Fibroblast of the aortic adventitia (primary cell): ENCODE measurements around the gene CREBZF. TPM values are rescaled to one million over a fixed set of nuclear protein-coding genes. Genes with fewer than 3 reads are reported as not detected.
"Not testable (repeated sequence)": the region's sequence is repeated elsewhere in the genome, so short reads cannot be mapped to it uniquely, and the experiment has no call there.

Experiments
- DNase-seq: peaks from one replicate; pipeline ENCODE4 v3.0.0-alpha.2; 2010; ENCODE audit warnings: low read depth
- H3K4me3 ChIP-seq: 2 replicates; pipeline ENCODE4 v1.5.1; 2011; ENCODE audit warnings: low read depth, mild to moderate bottlenecking, control low read depth, low read length, moderate library complexity
- total RNA-seq: library from RNA; depleted of rRNA; stranded (reverse); fragments of >200 nt; gene quantifications from 2 replicates; pipeline ENCODE4 v1.2.3, GENCODE V29; 2012; ENCODE audit warnings: low replicate concordance
- TF ChIP-seq, protein P1 (sequence below): IDR thresholded peaks from 2 replicates; pipeline ENCODE4 v1.5.1; 2011; ENCODE audit warnings: mild to moderate bottlenecking, low read length, control low read depth, inconsistent platforms; ENCODE audit not compliant: insufficient read depth

The CREBZF gene
- total RNA-seq, 1 donor = 33.1 TPM

DNA sequence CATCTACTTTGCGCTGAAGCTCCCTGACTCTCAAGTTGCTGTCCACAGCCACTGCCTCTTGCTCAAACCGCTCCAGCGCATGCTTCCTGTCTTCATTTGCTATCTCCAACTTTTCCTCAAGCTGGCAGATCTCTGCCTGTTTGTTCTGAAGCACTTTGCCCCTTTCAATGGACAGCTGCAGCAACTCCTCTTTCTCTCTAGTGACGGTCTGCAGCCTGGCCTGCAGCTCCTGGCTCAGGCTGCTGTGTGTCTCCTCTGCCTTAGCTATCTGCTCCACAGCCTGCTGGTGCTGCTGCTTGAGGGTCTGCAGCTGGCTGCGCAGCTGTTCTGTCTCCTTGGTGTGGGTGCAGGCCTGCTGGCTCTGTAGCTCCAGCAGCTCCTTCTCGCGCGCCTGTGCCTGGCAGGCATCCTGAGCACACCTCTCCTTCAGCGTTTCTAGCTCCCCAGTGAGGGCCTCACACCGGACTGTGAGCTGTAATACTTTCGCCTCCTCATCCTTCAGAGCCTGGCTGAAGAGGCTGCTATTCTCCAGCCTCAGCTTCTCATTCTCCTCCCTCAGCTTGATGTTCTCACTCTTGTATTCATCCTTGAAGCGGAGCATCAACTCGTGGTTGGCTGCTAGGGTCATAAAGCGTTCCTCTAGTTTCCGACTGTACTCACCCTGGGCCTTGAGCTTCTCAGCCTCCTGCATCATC is 20.3 kb upstream of the CREBZF start:
- peak overlapping the region; percentile 78 for H3K4me3 ChIP-seq
- DNase-seq = peak; percentile 33
- TF ChIP-seq, protein P1, sequence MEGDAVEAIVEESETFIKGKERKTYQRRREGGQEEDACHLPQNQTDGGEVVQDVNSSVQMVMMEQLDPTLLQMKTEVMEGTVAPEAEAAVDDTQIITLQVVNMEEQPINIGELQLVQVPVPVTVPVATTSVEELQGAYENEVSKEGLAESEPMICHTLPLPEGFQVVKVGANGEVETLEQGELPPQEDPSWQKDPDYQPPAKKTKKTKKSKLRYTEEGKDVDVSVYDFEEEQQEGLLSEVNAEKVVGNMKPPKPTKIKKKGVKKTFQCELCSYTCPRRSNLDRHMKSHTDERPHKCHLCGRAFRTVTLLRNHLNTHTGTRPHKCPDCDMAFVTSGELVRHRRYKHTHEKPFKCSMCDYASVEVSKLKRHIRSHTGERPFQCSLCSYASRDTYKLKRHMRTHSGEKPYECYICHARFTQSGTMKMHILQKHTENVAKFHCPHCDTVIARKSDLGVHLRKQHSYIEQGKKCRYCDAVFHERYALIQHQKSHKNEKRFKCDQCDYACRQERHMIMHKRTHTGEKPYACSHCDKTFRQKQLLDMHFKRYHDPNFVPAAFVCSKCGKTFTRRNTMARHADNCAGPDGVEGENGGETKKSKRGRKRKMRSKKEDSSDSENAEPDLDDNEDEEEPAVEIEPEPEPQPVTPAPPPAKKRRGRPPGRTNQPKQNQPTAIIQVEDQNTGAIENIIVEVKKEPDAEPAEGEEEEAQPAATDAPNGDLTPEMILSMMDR = no peak

DNA sequence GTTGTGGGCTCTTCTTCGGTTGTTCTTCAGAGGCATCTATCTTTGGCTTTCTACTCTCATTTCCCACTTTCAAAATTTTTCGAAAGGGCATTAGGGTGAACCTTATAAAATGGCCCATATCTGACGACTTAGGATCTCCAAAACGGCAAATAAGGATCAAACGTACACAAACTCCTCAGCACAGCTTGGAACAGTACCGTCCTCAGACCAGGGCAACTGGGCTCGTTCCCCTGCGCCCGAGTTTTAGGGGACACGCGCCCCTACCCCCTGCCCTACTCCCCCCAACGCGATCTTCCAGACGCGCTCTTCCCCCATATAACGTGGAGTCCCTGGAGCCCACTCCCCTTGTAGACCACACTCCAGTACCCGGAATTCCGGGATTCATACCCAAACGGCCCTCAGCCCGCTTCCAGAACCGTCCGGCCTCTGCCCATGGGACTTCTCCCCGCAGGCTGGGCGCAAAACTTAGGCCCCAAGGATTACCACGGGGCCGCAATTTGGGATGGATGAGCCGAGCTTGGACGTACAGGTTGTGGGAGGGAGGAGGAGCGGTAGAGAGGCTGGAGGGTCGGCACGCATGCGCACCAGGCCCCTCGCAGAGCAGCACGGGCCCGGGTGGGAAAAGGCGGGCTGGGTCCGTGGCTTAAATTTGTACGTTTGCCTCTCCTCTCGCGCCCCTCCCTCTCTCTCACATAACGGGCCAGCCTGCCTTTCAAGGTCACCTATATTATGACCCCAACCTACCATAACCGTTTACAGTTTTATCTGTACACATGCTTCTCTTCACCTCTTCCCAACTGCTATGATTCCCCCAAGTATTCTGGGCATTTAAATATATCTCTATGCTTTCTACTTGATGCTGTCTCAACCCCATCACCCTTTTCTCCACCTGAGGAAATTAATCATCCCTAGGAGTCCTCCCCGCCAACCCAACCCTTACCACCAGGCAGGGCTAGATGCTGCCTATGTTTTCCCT is 17.7 kb upstream of the CREBZF start:
- TF ChIP-seq, protein P1 = no peak
- peak overlapping the region; percentile 71 for H3K4me3 ChIP-seq
- peak; percentile 60 for DNase-seq

DNA sequence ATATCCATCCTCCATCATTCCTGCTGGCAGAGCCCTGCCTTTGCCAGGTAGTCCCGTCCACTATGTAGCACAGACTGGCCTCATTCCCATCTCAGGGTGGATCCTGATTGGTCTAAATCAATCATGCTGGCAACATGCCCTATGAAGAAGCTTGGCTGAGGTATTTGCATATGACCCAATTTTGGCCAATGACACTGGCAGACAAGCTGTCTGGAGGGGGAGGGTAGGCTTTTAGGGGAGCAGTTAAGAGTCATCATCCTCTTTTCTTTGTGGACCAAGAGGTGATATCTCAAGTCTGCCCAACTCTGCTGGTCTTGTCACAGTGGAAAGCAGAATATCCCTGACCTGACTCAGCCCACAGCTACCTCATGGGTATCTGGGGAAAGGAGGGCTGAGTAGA is 16.0 kb upstream of the CREBZF start:
- no peak for DNase-seq
- no peak overlapping the region for H3K4me3 ChIP-seq
- TF ChIP-seq, protein P1 = no peak

DNA sequence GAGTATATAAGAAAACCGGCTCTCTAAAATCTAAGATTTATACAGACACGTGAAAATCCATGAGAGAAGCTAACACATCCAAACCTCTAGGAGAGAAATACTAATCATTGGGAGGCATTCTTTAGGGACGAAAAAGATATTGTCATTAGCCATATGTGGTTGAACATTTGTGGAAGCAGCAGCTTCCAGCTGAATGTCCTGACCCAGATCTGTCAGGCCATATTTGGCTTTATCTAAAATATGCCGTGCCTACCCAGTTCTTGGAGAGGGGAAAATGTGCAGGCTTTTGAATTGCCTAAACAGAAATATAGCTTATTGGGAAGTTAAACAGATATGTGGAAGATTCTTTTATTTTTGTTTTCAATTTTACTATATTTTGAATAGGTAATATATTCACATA is 14.6 kb upstream of the CREBZF start:
- no peak for DNase-seq
- no peak overlapping the region for H3K4me3 ChIP-seq
- TF ChIP-seq, protein P1 = no peak

DNA sequence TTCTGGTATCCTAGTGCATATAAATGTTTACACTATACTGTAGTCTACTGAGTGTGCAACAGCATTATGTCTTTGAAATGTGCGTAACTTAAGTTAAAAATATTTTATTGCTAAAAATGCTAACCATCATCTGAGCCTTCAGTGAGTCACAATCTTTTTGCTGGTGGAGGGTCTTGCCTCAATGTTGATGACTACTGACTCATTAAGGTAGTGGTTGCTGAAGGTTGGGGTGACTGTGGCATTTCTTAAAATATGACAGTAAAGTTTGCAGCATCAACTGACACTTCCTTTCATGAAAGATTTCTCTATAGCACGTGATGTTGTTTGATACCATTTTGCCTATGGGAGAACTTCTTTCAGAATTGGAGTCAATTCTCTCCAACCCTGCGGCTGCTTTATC is 8.5 kb upstream of the CREBZF start:
- DNase-seq = no peak
- no peak overlapping the region for H3K4me3 ChIP-seq
- TF ChIP-seq, protein P1 = no peak

DNA sequence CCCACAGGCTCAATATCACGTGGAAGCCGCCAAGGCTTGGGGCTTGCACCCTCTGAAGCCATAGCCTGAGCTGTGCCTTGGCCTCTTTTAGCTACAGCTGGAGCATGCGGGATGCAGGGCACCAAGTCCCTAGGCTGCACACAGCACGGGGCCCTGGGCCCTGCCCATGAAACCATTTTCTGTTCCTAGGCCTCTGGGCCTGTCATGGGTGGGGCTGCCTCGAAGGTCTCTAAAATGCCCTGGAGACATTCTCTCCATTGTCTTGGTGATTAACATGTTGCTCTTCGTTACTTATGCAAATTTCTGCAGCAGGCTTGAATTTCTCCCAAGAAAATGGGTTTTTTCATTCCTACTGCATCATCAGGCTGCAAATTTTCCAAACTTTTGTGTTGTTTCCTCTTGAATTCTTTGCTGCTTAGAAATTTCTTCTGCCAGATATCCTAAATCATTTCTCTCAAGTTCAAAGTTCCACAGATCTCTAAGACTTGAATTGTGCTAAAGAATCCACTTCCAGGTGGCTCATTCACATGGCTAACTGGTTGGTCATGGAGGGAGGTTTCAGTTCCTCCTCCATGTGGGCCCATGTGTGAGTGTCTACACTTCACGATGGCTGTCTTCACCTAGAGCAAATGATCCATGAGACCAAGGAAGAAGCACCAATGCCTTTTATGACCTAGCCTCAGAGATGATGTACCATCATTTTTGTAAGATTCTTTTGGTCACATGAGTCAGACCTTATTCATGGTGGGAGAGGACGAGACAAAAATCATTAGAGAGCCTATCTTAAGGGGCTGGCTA is 7.4 kb upstream of the CREBZF start:
- H3K4me3 ChIP-seq = no peak overlapping the region
- TF ChIP-seq, protein P1 = no peak
- no peak for DNase-seq

DNA sequence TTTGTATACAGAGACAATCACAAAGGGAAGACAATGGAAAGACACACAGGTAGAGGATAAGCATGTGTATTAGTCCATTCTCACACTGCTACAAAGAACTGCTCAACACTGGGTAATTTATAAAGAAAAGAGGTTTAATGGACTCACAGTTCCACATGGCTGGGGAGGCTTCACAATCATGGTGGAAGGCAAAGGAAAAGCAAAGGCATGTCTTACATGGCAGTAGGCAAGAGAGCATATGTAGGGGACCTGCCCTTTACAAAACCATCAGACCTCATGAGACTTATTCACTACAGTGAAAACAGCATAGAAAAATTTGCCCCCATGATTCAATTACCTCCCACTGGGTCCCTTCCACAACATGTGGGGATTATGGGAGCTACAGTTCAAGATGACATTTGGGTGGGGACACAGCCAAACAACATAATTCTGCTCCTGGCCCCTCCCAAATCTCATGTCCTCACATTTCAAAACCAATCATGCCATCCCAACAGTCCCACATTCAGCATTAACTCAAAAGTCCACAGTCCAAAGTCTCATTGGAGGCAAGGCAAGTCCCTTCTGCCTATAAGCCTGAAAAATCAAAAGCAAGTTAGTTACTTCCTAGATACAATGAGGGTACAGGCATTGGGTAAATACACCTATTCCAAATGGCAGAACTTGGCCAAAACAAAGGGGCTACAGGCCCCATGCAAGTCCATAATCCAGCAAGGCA is 6.2 kb upstream of the CREBZF start:
- H3K4me3 ChIP-seq, DNase-seq: not testable (repeated sequence)
